IMR-90 (cell line): ENCODE data around the gene OR1E2. TPM values are rescaled to one million over a fixed set of nuclear protein-coding genes. Genes with fewer than 3 reads are reported as not detected.

Experiments
- ATAC-seq: fragments of 200-7000 bp; cut with Tn5 transposase; 2 replicates; pipeline ENCODE4 v1.9.1; 2020; ENCODE audit warnings: low read depth, mild to moderate bottlenecking, moderate library complexity
- BruUV-seq: library from RNA; stranded (reverse); fragments of 400-500 nt; replicated peaks from 2 replicates; lab custom pipeline; 2021; lab: Mats Ljungman, UMichigan
- CTCF ChIA-PET: fragments of 300-600 bp; formaldehyde crosslinking; extraction: SDS; loops from one replicate; lab custom pipeline; 2021; ENCODE audit warnings: antibody characterized with exemption; lab: Yijun Ruan, JAX
- POLR2A ChIA-PET: fragments of 300-600 bp; sonication (Branson Sonifier 250); formaldehyde crosslinking; loops from one replicate; lab custom pipeline; 2022; ENCODE audit warnings: antibody characterized with exemption; ENCODE audit not compliant: unreplicated experiment; lab: Charles Lee
- DNase-seq: peaks from one replicate; pipeline ENCODE4 v3.0.0; 2013
- H2AFZ ChIP-seq: replicated peaks from 2 replicates; pipeline ENCODE3; 2013; ENCODE audit warnings: low read length, mild to moderate bottlenecking; ENCODE audit not compliant: poor library complexity
- H2AK5ac ChIP-seq: 2 replicates; pipeline ENCODE4 v1.6.1; 2013; ENCODE audit warnings: low read depth, low read length, inconsistent platforms
- H2AK9ac ChIP-seq: replicated peaks from 2 replicates; pipeline ENCODE3; 2013; ENCODE audit warnings: mild to moderate bottlenecking, low read depth, low read length, moderate library complexity; ENCODE audit not compliant: poor library complexity
- H2BK120ac ChIP-seq: 2 replicates; pipeline ENCODE4 v1.6.1; 2013; ENCODE audit warnings: low read depth, low read length, inconsistent platforms
- H2BK15ac ChIP-seq: 3 replicates; pipeline ENCODE4 v1.6.1; 2013; ENCODE audit warnings: low read depth, low read length, inconsistent platforms
- H2BK20ac ChIP-seq: 2 replicates; pipeline ENCODE4 v1.6.1; 2013; ENCODE audit warnings: low read depth, mild to moderate bottlenecking, inconsistent platforms, low read length, moderate library complexity
- H2BK5ac ChIP-seq: 2 replicates; pipeline ENCODE4 v1.6.1; 2013; ENCODE audit warnings: mild to moderate bottlenecking, low read depth, low read length, inconsistent platforms; ENCODE audit not compliant: poor library complexity, severe bottlenecking
- H3K14ac ChIP-seq: replicated peaks from 2 replicates; pipeline ENCODE4 v1.6.1; 2013; ENCODE audit warnings: low read depth, low read length, inconsistent platforms
- H3K18ac ChIP-seq: 2 replicates; pipeline ENCODE4 v1.6.1; 2013; ENCODE audit warnings: low read depth, low read length, control low read depth
- H3K23ac ChIP-seq: 2 replicates; pipeline ENCODE4 v1.6.1; 2013; ENCODE audit warnings: low read depth, low read length, inconsistent platforms
- H3K27ac ChIP-seq: 2 replicates; pipeline ENCODE4 v1.5.1; 2013; ENCODE audit warnings: mild to moderate bottlenecking, control low read depth, low read length; ENCODE audit not compliant: insufficient read depth
- H3K27me3 ChIP-seq: 2 replicates; pipeline ENCODE4 v1.6.1; 2013; ENCODE audit warnings: low read length; ENCODE audit not compliant: control insufficient read depth, insufficient read depth
- H3K36me3 ChIP-seq: 2 replicates; pipeline ENCODE4 v1.6.1; 2013; ENCODE audit warnings: low read length, mixed read lengths; ENCODE audit not compliant: control insufficient read depth, insufficient read depth
- H3K4ac ChIP-seq: 2 replicates; pipeline ENCODE4 v1.6.1; 2013; ENCODE audit warnings: low read depth, low read length, inconsistent platforms
- H3K4me1 ChIP-seq: 2 replicates; pipeline ENCODE4 v1.6.1; 2013; ENCODE audit warnings: low read length, mixed read lengths; ENCODE audit not compliant: control insufficient read depth, insufficient read depth
- H3K4me2 ChIP-seq: 2 replicates; pipeline ENCODE4 v1.6.1; 2013; ENCODE audit warnings: low read depth, mild to moderate bottlenecking, control low read depth, low read length, moderate library complexity
- H3K4me3 ChIP-seq: 2 replicates; pipeline ENCODE4 v1.5.1; 2013; ENCODE audit warnings: low read depth, mild to moderate bottlenecking, control low read depth, low read length, moderate library complexity; ENCODE audit not compliant: insufficient read depth
- H3K56ac ChIP-seq: 2 replicates; pipeline ENCODE4 v1.6.1; 2013; ENCODE audit warnings: low read length, inconsistent platforms; ENCODE audit not compliant: insufficient read depth; ENCODE audit errors: extremely low read depth
- H3K79me1 ChIP-seq, 2 experiments: 2 replicates each; pipeline ENCODE4 v1.6.1; 2013; ENCODE audit warnings: low read length in 2 of 2, inconsistent platforms in 1 of 2, low read depth in 1 of 2
- H3K9ac ChIP-seq: 2 replicates; pipeline ENCODE4 v1.6.1; 2013; ENCODE audit warnings: low read depth, low read length, control low read depth
- H3K9me1 ChIP-seq: 2 replicates; pipeline ENCODE4 v1.6.1; 2013; ENCODE audit warnings: low read length, inconsistent platforms; ENCODE audit not compliant: insufficient read depth
- H3K9me3 ChIP-seq: 2 replicates; pipeline ENCODE4 v1.6.1; 2013; ENCODE audit warnings: low read length; ENCODE audit not compliant: control insufficient read depth, insufficient read depth
- H4K20me1 ChIP-seq: 2 replicates; pipeline ENCODE4 v1.6.1; 2013; ENCODE audit warnings: low read length, inconsistent platforms; ENCODE audit not compliant: insufficient read depth
- H4K5ac ChIP-seq: 2 replicates; pipeline ENCODE4 v1.6.1; 2013; ENCODE audit warnings: mild to moderate bottlenecking, low read depth, low read length, control low read depth
- H4K8ac ChIP-seq, 2 experiments: 2 replicates each; pipeline ENCODE4 v1.6.1; 2013; ENCODE audit warnings: low read depth in 2 of 2, low read length in 2 of 2, control low read depth in 1 of 2, inconsistent platforms in 1 of 2
- H4K91ac ChIP-seq: 2 replicates; pipeline ENCODE4 v1.6.1; 2013; ENCODE audit warnings: low read depth, low read length, inconsistent platforms; ENCODE audit not compliant: insufficient read depth
- CHD1 ChIP-seq: IDR thresholded peaks from 2 replicates; pipeline ENCODE4 v1.6.1; 2012; ENCODE audit warnings: low read depth, low read length, improper control_type of control experiment
- ELK1 ChIP-seq: fragments of 150-350 bp; IDR thresholded peaks from 2 replicates; pipeline ENCODE4 v1.6.1; 2016; ENCODE audit warnings: low read depth, mild to moderate bottlenecking, low read length, moderate library complexity, borderline replicate concordance
- FOS ChIP-seq: fragments of 150-350 bp; IDR thresholded peaks from 2 replicates; pipeline ENCODE4 v1.6.1; 2016; ENCODE audit warnings: low read depth, low read length
- MAZ ChIP-seq: IDR thresholded peaks from 2 replicates; pipeline ENCODE4 v1.6.1; 2012; ENCODE audit warnings: low read depth, mild to moderate bottlenecking, low read length, improper control_type of control experiment, moderate library complexity, borderline replicate concordance
- MXI1 ChIP-seq: IDR thresholded peaks from 2 replicates; pipeline ENCODE4 v1.6.1; 2012; ENCODE audit warnings: low read depth, mild to moderate bottlenecking, low read length, moderate library complexity, borderline replicate concordance
- NFE2L2 ChIP-seq: fragments of 150-350 bp; IDR thresholded peaks from 2 replicates; pipeline ENCODE4 v1.6.1; 2016; ENCODE audit warnings: low read depth, mild to moderate bottlenecking, low read length
- POLR2A ChIP-seq: IDR thresholded peaks from 2 replicates; pipeline ENCODE4 v1.6.1; 2012; ENCODE audit warnings: mild to moderate bottlenecking, low read depth, low read length
- RAD21 ChIP-seq: IDR thresholded peaks from 2 replicates; pipeline ENCODE4 v1.6.1; 2012; ENCODE audit warnings: low read length, improper control_type of control experiment
- RCOR1 ChIP-seq: IDR thresholded peaks from 2 replicates; pipeline ENCODE4 v1.6.1; 2012; ENCODE audit warnings: mild to moderate bottlenecking, low read length, improper control_type of control experiment; ENCODE audit not compliant: insufficient replicate concordance
- RFX5 ChIP-seq: IDR thresholded peaks from 2 replicates; pipeline ENCODE4 v1.8.0; 2012; ENCODE audit warnings: low read depth, mild to moderate bottlenecking, low read length, moderate library complexity
- whole genome bisulfite sequencing, 2 experiments: methylation state at CpG; one replicate each; pipeline versions ENCODE4 v1.1.5 to v1.1.7; 2013; ENCODE audit warnings: missing lambda C conversion rate in 2 of 2; ENCODE audit not compliant: insufficient read length in 1 of 2; ENCODE audit errors: extremely low coverage in 2 of 2; 5-methylcytosine and 5-hydroxymethylcytosine counted together
- dilution Hi-C: fragments of 300-500 bp; cut with HindIII; formaldehyde crosslinking; loops from one replicate; pipeline ENCODE4 v1.14.3; 2018; ENCODE audit warnings: low sequenced_read_pairs; ENCODE audit not compliant: unreplicated experiment
- in situ Hi-C: fragments of 300-500 bp; cut with MboI; formaldehyde crosslinking; loops from 3 replicates; pipeline ENCODE4 v1.14.3; 2019; ENCODE audit warnings: low sequenced_read_pairs, inconsistent platforms, mixed read lengths
- intact Hi-C: fragments of 100-400 bp; cut with micrococcal nuclease; formaldehyde crosslinking; loops from 2 replicates; pipeline ENCODE4 v1.10.0; 2022
- polyA plus RNA-seq, 3 experiments: library from polyadenylated mRNA; depleted of rRNA; stranded (reverse); fragments of >200 nt; gene quantifications; 2 replicates each; pipeline ENCODE4 v1.2.3, GENCODE V29; 2012; ENCODE audit warnings: low replicate concordance in 1 of 3
- total RNA-seq: library from RNA; depleted of rRNA; stranded (reverse); fragments of >200 nt; gene quantifications from 2 replicates; pipeline ENCODE4 v1.2.3, GENCODE V29; 2012
- TF ChIP-seq, protein P1 (sequence below): fragments of 150-350 bp; IDR thresholded peaks from 2 replicates; pipeline ENCODE4 v1.6.1; 2017; ENCODE audit warnings: mild to moderate bottlenecking, antibody characterized with exemption, low read length, low read depth

Gene OR1E2
- total and polyA plus RNA-seq, 2 of the 4 experiments (the other 2 are of a cell fraction), result not detected

DNA sequence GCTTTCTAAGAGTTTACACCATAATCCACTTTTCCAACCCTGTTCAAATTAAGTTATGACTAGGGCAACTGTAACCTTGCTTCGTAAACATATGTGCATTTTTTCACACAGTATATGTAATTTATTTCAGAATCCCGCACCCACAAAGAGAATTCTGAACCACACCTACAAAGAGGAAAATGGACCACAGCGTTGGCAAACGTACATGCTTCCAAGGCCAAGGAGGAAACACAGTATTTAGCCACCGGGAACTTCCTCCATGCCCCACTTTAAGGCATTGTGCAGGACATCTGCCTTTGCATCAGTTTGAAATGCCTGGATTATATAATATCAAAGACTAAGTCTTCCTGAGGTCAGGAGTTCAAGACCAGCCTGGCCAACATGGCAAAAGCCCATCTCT, 35.9 kb upstream of the OR1E2 start:
- Histone ChIP-seq H3K36me3 (no peaks in the 10 kb centered on the region), H4K8ac (no peak overlapping the region), H3K27ac (no peak overlapping the region), H4K20me1 (no peaks in the 10 kb centered on the region), H3K18ac (no peak overlapping the region), H3K4ac (no peak overlapping the region), H3K9ac (no peak overlapping the region), H3K27me3 (no peaks in the 10 kb centered on the region), H2AK5ac (no peak overlapping the region), H3K9me1 (no peaks in the 10 kb centered on the region), H3K4me3 (no peak overlapping the region), H3K4me2 (no peak overlapping the region), H4K5ac (no peak overlapping the region), H3K14ac (no peak overlapping the region), H2AK9ac (no peak overlapping the region), H3K56ac (no peak overlapping the region), H2BK20ac (no peak overlapping the region), H3K79me1 (no peaks in the 10 kb centered on the region), H3K4me1 (no peaks in the 10 kb centered on the region), H4K91ac (no peak overlapping the region), H2BK15ac (no peak overlapping the region), H2BK5ac (no peak overlapping the region), H3K23ac (no peak overlapping the region), H3K9me3 (peaks cover 3% of the 10 kb centered on the region; the same call in 1 of the 2 replicates), H2BK120ac (no peak overlapping the region), H2AFZ (no peak overlapping the region)
- ATAC-seq (no peak), DNase-seq (no peak)
- intact Hi-C loops, result no loop called here
- dilution Hi-C loops, result no loop called here
- BruUV-seq, result no TSS peak
- ChIA-PET CTCF (no interaction called here), POLR2A (no interaction called here)
- WGBS, 2 experiments, result 80% methylated on average over 1 of the region's 5 CpGs; no CpG with 5 or more reads in 1 of the 2 experiments
- in situ Hi-C loops, result no loop called here
- TF ChIP-seq FOS, result no peak
- TF ChIP-seq, protein P1, sequence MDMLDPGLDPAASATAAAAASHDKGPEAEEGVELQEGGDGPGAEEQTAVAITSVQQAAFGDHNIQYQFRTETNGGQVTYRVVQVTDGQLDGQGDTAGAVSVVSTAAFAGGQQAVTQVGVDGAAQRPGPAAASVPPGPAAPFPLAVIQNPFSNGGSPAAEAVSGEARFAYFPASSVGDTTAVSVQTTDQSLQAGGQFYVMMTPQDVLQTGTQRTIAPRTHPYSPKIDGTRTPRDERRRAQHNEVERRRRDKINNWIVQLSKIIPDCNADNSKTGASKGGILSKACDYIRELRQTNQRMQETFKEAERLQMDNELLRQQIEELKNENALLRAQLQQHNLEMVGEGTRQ, result no peak
- no peak for TF ChIP-seq ELK1
- no peak for TF ChIP-seq RAD21
- TF ChIP-seq MXI1, result no peak
- TF ChIP-seq RFX5, result no peak
- no peak for TF ChIP-seq MAZ
- no peak for TF ChIP-seq RCOR1
- TF ChIP-seq POLR2A, result no peak
- TF ChIP-seq CHD1, result no peak
- no peak for TF ChIP-seq NFE2L2
